Ascending aorta (tissue), 2 donors: ENCODE data around the gene CYTH1. TPM values are rescaled to one million over a fixed set of nuclear protein-coding genes. Genes with fewer than 3 reads are reported as not detected.

Experiments used
- DNase-seq, 2 donors: peaks; one replicate each; pipeline ENCODE4 v3.0.0-alpha.2; 2019; ENCODE audit warnings: low spot score in 2 of 2
- H3K27ac ChIP-seq, 2 donors: fragments of 200-600 bp; sonication (generic); one replicate each; pipeline ENCODE4 v1.5.1; 2016 to 2017; ENCODE audit warnings: mild to moderate bottlenecking in 1 of 2
- H3K27me3 ChIP-seq: fragments of 200-600 bp; sonication (generic); one replicate; pipeline ENCODE4 v1.5.1; 2017
- H3K36me3 ChIP-seq, 2 donors: fragments of 200-600 bp; sonication (generic); one replicate each; pipeline ENCODE4 v1.5.1; 2016
- H3K4me1 ChIP-seq, 2 donors: fragments of 200-600 bp; sonication (generic); one replicate each; pipeline ENCODE4 v1.5.1; 2016 to 2017; ENCODE audit warnings: mild to moderate bottlenecking in 1 of 2
- H3K4me3 ChIP-seq, 2 donors: fragments of 200-600 bp; sonication (generic); one replicate each; pipeline ENCODE4 v1.5.1; 2016 to 2017; ENCODE audit warnings: mild to moderate bottlenecking in 1 of 2
- H3K9me3 ChIP-seq, 2 donors: fragments of 200-600 bp; sonication (generic); one replicate each; pipeline ENCODE4 v1.5.1; 2016
- CTCF ChIP-seq, 3 experiments: fragments of 200-600 bp in 2 of 3; fragments of 450-650 bp in 1 of 3; sonication (generic) in 2 of 3; IDR thresholded peaks; one replicate each; pipeline ENCODE4 v1.5.1; 2016 to 2019; ENCODE audit warnings: antibody characterized with exemption in 3 of 3, mild to moderate bottlenecking in 1 of 3, moderate library complexity in 1 of 3
- intact Hi-C: fragments of 100-400 bp; cut with DNase I; formaldehyde crosslinking; loops from one replicate; pipeline ENCODE4 v1.15.1; 2023
- total RNA-seq: library from RNA; depleted of rRNA; stranded (reverse); fragments of >200 nt; gene quantifications from one replicate; pipeline ENCODE4 v1.1.0, GENCODE V29; 2016

The CYTH1 gene
- total RNA-seq, 1 donor from 2014 or later: 46.5 TPM

- H3K4me1 ChIP-seq: peaks cover 4 to 21% of the 10 kb centered on the region in 2 donors
- H3K27me3 ChIP-seq: no peaks in the 10 kb centered on the region
- H3K36me3 ChIP-seq: peaks cover 4 to 10% of the 10 kb centered on the region in 2 donors
- H3K4me3 ChIP-seq: no peak overlapping the region
- no peak overlapping the region for H3K27ac ChIP-seq
- TF ChIP-seq CTCF (IDR thresholded peaks at IDR 0.05): no peak
- H3K9me3 ChIP-seq: no peaks in the 10 kb centered on the region
- intact Hi-C loops: no loop called here
- DNase-seq: no peak
Measured at GRCh38 chr17:78712043-78712442, 70.0 kb downstream of the CYTH1 start.

GRCh38 chr17:78710607-78711006 lies 71.5 kb downstream of the CYTH1 start:
- Histone ChIP-seq H3K27me3 (no peaks in the 10 kb centered on the region), H3K4me1 (peaks cover 0 to 8% of the 10 kb centered on the region in 2 donors), H3K4me3 (no peak overlapping the region), H3K9me3 (no peaks in the 10 kb centered on the region), H3K27ac (no peak overlapping the region), H3K36me3 (peaks cover 4 to 12% of the 10 kb centered on the region in 2 donors)
- TF ChIP-seq CTCF (IDR thresholded peaks at IDR 0.05): no peak
- intact Hi-C loops: no loop called here
- no peak for DNase-seq

GRCh38 chr17:78709751-78710181 lies 72.3 kb downstream of the CYTH1 start:
- Histone ChIP-seq H3K27me3 (no peaks in the 10 kb centered on the region), H3K4me3 (no peak overlapping the region), H3K4me1 (peaks cover 0 to 2% of the 10 kb centered on the region in 2 donors), H3K9me3 (no peaks in the 10 kb centered on the region), H3K27ac (no peak overlapping the region), H3K36me3 (peaks cover 4 to 12% of the 10 kb centered on the region in 2 donors)
- TF ChIP-seq CTCF (IDR thresholded peaks at IDR 0.05): no peak
- no peak for DNase-seq
- intact Hi-C loops: no loop called here

GRCh38 chr17:78709119-78709681 lies 72.9 kb downstream of the CYTH1 start:
- no peak overlapping the region for H3K4me3 ChIP-seq
- no peaks in the 10 kb centered on the region for H3K27me3 ChIP-seq
- no peak for TF ChIP-seq CTCF (IDR thresholded peaks at IDR 0.05)
- peaks cover 4 to 12% of the 10 kb centered on the region in 2 donors for H3K36me3 ChIP-seq
- DNase-seq: no peak
- peaks cover 0 to 2% of the 10 kb centered on the region in 2 donors for H3K4me1 ChIP-seq
- H3K27ac ChIP-seq: no peak overlapping the region
- no peaks in the 10 kb centered on the region for H3K9me3 ChIP-seq
- intact Hi-C loops: no loop called here

- Histone ChIP-seq H3K27ac (no peak overlapping the region), H3K9me3 (no peaks in the 10 kb centered on the region), H3K4me3 (no peak overlapping the region), H3K27me3 (no peaks in the 10 kb centered on the region), H3K4me1 (peaks cover 0 to 2% of the 10 kb centered on the region in 2 donors), H3K36me3 (peaks cover 4 to 12% of the 10 kb centered on the region in 2 donors)
- DNase-seq: peak in 1 of 2 donors; percentile 72
- TF ChIP-seq CTCF (IDR thresholded peaks at IDR 0.05): peak; percentile 56 to 83 (median 81)
- intact Hi-C loops: loop anchor here (1.0 kb wide), 1 partner anchor 211 kb away; no protein-coding TSS in a partner anchor
Measured at GRCh38 chr17:78708510-78708973, 73.5 kb downstream of the CYTH1 start.
